NCI-H748 (cell line): ENCODE results near the gene CD180.

Source experiments
- DNase-seq: peaks from one replicate; lab custom pipeline; 2025; ENCODE audit not compliant: unreplicated experiment; lab: John Stamatoyannopoulos, UW

Gene CD180

GRCh38 chr5:67133217-67133616 lies 63.4 kb downstream of the CD180 start:
- DNase-seq = no peak

- no peak for DNase-seq
Observed at GRCh38 chr5:67129768-67130167, 66.8 kb downstream of the CD180 start.
